GM18505 (cell line): ENCODE measurements around the gene FOXA3.

Source experiments
- ATAC-seq: cut with Tn5 transposase; IDR thresholded peaks from one replicate; pipeline ENCODE4 v1.9.1; 2021; ENCODE audit not compliant: unreplicated experiment
- POLR2A ChIP-seq: IDR thresholded peaks from 4 replicates; pipeline ENCODE4 v1.6.1; 2011; ENCODE audit warnings: borderline replicate concordance; ENCODE audit not compliant: insufficient read depth, insufficient read length; ENCODE audit errors: extremely low read depth

Gene FOXA3

DNA sequence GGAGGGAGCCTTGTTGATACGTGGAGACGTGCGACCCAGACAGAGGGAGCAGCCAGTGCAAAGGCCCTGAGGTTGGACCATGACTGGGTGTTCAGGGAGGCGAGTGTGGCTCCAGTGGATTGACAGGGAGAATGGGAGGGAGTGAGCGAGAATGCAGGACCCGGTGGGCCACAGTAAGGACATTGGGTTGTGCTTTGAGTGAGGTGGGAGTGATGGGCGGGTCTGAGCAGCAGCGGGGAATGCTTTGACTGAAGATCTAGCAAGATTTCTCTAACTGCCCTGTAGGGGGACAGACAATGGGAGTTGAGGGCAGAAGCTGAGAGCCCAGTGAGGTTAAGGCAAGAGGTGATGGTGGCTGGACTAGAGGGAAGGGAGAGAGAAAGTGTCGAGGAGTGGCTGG is 58.2 kb downstream of the FOXA3 start:
- no peak for ATAC-seq
- no peak for TF ChIP-seq POLR2A
